SK-N-SH (cell line): ENCODE measurements around the gene WDR27.

Experiments
- CTCF ChIP-seq: fragments of 200-600 bp; sonication (generic); IDR thresholded peaks from 2 replicates; pipeline ENCODE4 v1.6.1; 2017; ENCODE audit warnings: antibody characterized with exemption, mild to moderate bottlenecking, moderate library complexity
- FOSL2 ChIP-seq: IDR thresholded peaks from 2 replicates; pipeline ENCODE4 v1.4.0; 2012; ENCODE audit warnings: low read depth, mild to moderate bottlenecking, moderate library complexity, borderline replicate concordance
- JUND ChIP-seq: IDR thresholded peaks from 2 replicates; pipeline ENCODE4 v1.4.0; 2012
- MAX ChIP-seq: IDR thresholded peaks from 2 replicates; pipeline ENCODE4 v1.4.0; 2012; ENCODE audit warnings: low read depth
- MXI1 ChIP-seq: IDR thresholded peaks from 2 replicates; pipeline ENCODE4 v1.6.1; 2012; ENCODE audit warnings: mild to moderate bottlenecking, low read depth, low read length, improper control_type of control experiment
- POLR2AphosphoS5 ChIP-seq: IDR thresholded peaks from 2 replicates; pipeline ENCODE4 v1.6.1; 2012; ENCODE audit warnings: low read depth, low read length
- RAD21 ChIP-seq: IDR thresholded peaks from 2 replicates; pipeline ENCODE4 v1.6.1; 2012; ENCODE audit warnings: mild to moderate bottlenecking, low read length
- REST ChIP-seq: IDR thresholded peaks from 2 replicates; pipeline ENCODE4 v1.6.1; 2012; ENCODE audit warnings: mild to moderate bottlenecking, low read depth, low read length, moderate library complexity
- SIN3A ChIP-seq: IDR thresholded peaks from 2 replicates; pipeline ENCODE4 v1.6.1; 2012; ENCODE audit warnings: low read depth, mild to moderate bottlenecking, low read length, moderate library complexity, borderline replicate concordance
- SMC3 ChIP-seq: IDR thresholded peaks from 2 replicates; pipeline ENCODE4 v1.6.1; 2012; ENCODE audit warnings: low read depth, low read length, improper control_type of control experiment
- TEAD4 ChIP-seq: IDR thresholded peaks from 2 replicates; pipeline ENCODE4 v1.4.0; 2012; ENCODE audit warnings: mild to moderate bottlenecking, borderline replicate concordance; ENCODE audit not compliant: insufficient read depth

- no peak for TF ChIP-seq CTCF
- TF ChIP-seq RAD21: no peak
- no peak for TF ChIP-seq POLR2AphosphoS5
- no peak for TF ChIP-seq SIN3A
- TF ChIP-seq JUND: no peak
- no peak for TF ChIP-seq TEAD4
- no peak for TF ChIP-seq SMC3
- TF ChIP-seq REST: no peak
- no peak for TF ChIP-seq MXI1
- TF ChIP-seq FOSL2: no peak
- no peak for TF ChIP-seq MAX
These were observed 26.8 kb downstream of the WDR27 start for GRCh38 chr6:169675011-169675410.
